CD4-positive, alpha-beta T cell treated with Interleukin-6 at 100 ng/mL for 8 hours (primary cell): ENCODE results near the gene LBX2.

Source experiments
- DNase-seq: peaks from one replicate; pipeline ENCODE4 v3.0.0-alpha.2; 2020; ENCODE audit warnings: mixed read lengths, low spot score

Gene LBX2

GRCh38 chr2:74525717-74526648, 26.6 kb upstream of the LBX2 start, which contains the start of gene DQX1:
TSS of gene DQX1 (minus strand) at chr2:74526231. CDS start at chr2:74525729, 502 bp downstream.
- no peak for DNase-seq

- no peak for DNase-seq
These were observed 25.7 kb upstream of the LBX2 start for GRCh38 chr2:74524955-74525716.

- DNase-seq: no peak
These were observed 24.6 kb upstream of the LBX2 start for GRCh38 chr2:74524005-74524404.

GRCh38 chr2:74522516-74522915, 23.1 kb upstream of the LBX2 start:
- no peak for DNase-seq

GRCh38 chr2:74516650-74517049, 17.2 kb upstream of the LBX2 start:
- no peak for DNase-seq

GRCh38 chr2:74515981-74516633, 16.7 kb upstream of the LBX2 start:
- peak; percentile 71 for DNase-seq

- no peak for DNase-seq
These were observed 16.0 kb upstream of the LBX2 start for GRCh38 chr2:74515271-74515980.

- DNase-seq: no peak
These were observed 15.2 kb upstream of the LBX2 start, which contains the start of gene TLX2 for GRCh38 chr2:74514368-74515270. TSS of gene TLX2 (plus strand) at chr2:74514450. CDS start at chr2:74514807, 357 bp downstream.

- no peak for DNase-seq
These were observed 14.4 kb upstream of the LBX2 start for GRCh38 chr2:74513605-74514367.

GRCh38 chr2:74512744-74513604, 13.6 kb upstream of the LBX2 start:
- no peak for DNase-seq

GRCh38 chr2:74511104-74511989, 11.9 kb upstream of the LBX2 start:
- no peak for DNase-seq

- no peak for DNase-seq
These were observed 10.9 kb upstream of the LBX2 start for GRCh38 chr2:74510272-74510671.

GRCh38 chr2:74507926-74508520, 8.6 kb upstream of the LBX2 start:
- no peak for DNase-seq

- DNase-seq: peak; percentile 98
These were observed 7.9 kb upstream of the LBX2 start, which contains the start of gene PCGF1 for GRCh38 chr2:74507145-74507925. TSS of gene PCGF1 (minus strand) at chr2:74507695. CDS start at chr2:74507668, 27 bp downstream.

GRCh38 chr2:74505448-74506246, 6.2 kb upstream of the LBX2 start:
- no peak for DNase-seq

GRCh38 chr2:74504591-74504990, 5.2 kb upstream of the LBX2 start:
- no peak for DNase-seq
